Measurements from ENCODE around the gene COLEC12.
A peak's percentile ranks its signal among the peaks of the same experiment; 100 is the strongest.

Gene COLEC12

GRCh38 chr18:473802-474201 lies 26.7 kb downstream of the COLEC12 start:
- Histone ChIP-seq H3K9ac (ENCODE audit: low read length) (no peak overlapping the region), H3K4me3 (ENCODE audit: low read length) (no peak overlapping the region), H4K20me1 (ENCODE audit: insufficient read depth, low read length) (no peaks in the 10 kb centered on the region), H3K27ac (ENCODE audit: low read length) (no peak overlapping the region), H3K79me2 (ENCODE audit: low read length) (no peaks in the 10 kb centered on the region), H3K4me1 (ENCODE audit: low read length) (no peaks in the 10 kb centered on the region), H2AFZ (ENCODE audit: low read depth, low read length) (no peak overlapping the region), H3K4me2 (ENCODE audit: low read length) (no peak overlapping the region), H3K36me3 (replicated peaks; ENCODE audit: low read depth, low read length) (no peaks in the 10 kb centered on the region), H3K27me3 (ENCODE audit: low read depth, low read length) (peaks cover 19% of the 10 kb centered on the region), H3K9me3 (ENCODE audit: insufficient read depth, low read length) (no peaks in the 10 kb centered on the region)
- TF ChIP-seq EZH2phosphoT487 (IDR thresholded peaks at IDR 0.05; ENCODE audit: low read depth): no peak
- TF ChIP-seq CTCF (IDR thresholded peaks at IDR 0.05; ENCODE audit: low read depth, low read length): no peak

DNA sequence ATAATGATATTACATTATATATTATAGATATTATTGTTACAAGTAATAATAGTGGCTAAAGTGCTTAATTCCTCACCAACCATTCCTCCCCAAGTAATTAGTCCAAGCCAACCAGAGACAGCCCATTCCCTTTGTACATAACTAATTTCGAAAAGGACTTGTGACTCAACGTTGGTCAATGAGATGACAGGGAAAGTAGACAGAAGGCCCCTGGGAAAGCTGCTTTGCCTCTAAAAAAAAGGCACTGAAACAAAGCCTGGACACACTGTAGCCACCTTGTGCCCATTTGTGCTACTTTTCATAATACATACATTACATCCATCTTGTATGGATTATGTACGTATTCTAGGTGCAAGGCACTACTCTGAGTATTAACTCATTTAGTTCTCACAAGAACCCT lies 28.8 kb downstream of the COLEC12 start:
- Histone ChIP-seq H3K79me2 (ENCODE audit: low read length) (no peaks in the 10 kb centered on the region), H3K4me2 (ENCODE audit: low read length) (no peak overlapping the region), H3K4me3 (ENCODE audit: low read length) (no peak overlapping the region)

DNA sequence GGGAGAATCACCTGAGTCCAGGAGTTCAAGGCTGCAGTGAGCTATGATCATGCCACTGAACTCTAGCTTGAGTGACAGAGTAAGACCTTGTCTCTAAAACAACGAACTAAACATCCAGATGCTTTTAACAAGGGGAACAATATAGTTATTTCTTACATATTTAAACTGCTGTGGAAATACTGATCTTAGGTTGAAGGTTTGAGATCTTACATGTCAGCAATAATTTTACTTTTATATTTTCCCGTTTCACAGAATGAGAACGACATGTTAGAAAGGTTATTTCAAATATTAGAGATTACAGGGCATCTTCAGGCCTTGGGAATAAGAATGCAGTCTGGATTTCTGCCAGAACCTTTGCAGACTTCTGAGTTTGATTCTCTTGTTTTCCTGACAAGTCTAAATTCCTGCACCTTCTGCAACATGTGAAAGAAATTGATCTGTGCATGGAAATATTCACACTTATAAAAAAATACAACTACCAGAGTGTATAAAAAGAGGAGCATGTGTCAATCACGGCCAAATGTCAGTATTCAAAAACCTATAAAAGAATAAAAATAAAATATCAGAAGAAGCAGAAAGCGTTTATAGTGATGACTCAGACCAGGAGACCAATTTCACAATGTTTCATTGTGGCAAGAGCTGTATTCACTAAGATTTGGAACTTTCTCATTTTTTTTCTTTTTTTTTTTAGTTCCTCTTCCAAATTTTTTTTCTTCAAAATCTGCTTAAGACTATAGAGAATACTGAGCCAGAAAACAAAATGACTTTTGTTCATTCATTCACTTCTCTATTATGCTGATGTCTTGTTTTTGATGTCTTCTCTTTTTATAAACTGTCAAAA lies 29.6 kb downstream of the COLEC12 start:
- Histone ChIP-seq H3K79me2 (ENCODE audit: low read length) (no peaks in the 10 kb centered on the region), H3K4me3 (ENCODE audit: low read length) (no peak overlapping the region), H3K27ac (ENCODE audit: low read length) (no peak overlapping the region), H3K9ac (ENCODE audit: low read length) (no peak overlapping the region), H2AFZ (ENCODE audit: low read depth, low read length) (no peak overlapping the region), H3K36me3 (replicated peaks; ENCODE audit: low read depth, low read length) (no peaks in the 10 kb centered on the region), H3K9me3 (ENCODE audit: insufficient read depth, low read length) (no peaks in the 10 kb centered on the region), H3K4me1 (ENCODE audit: low read length) (no peaks in the 10 kb centered on the region), H3K4me2 (ENCODE audit: low read length) (no peak overlapping the region), H4K20me1 (ENCODE audit: insufficient read depth, low read length) (no peaks in the 10 kb centered on the region), H3K27me3 (ENCODE audit: low read depth, low read length) (peaks cover 35% of the 10 kb centered on the region)
- no peak for TF ChIP-seq CTCF (IDR thresholded peaks at IDR 0.05; ENCODE audit: low read depth, low read length)
- TF ChIP-seq EZH2phosphoT487 (IDR thresholded peaks at IDR 0.05; ENCODE audit: low read depth): no peak

More for the DNA sequence above, 28.8 kb downstream of the COLEC12 start:
- no peaks in the 10 kb centered on the region for H3K36me3 ChIP-seq (replicated peaks; ENCODE audit: low read depth, low read length)
- peaks cover 32% of the 10 kb centered on the region for H3K27me3 ChIP-seq (ENCODE audit: low read depth, low read length)
- H3K4me1 ChIP-seq (ENCODE audit: low read length): no peaks in the 10 kb centered on the region
- no peaks in the 10 kb centered on the region for H4K20me1 ChIP-seq (ENCODE audit: insufficient read depth, low read length)
- no peak overlapping the region for H2AFZ ChIP-seq (ENCODE audit: low read depth, low read length)
- no peak overlapping the region for H3K27ac ChIP-seq (ENCODE audit: low read length)
- H3K9ac ChIP-seq (ENCODE audit: low read length): no peak overlapping the region
- no peaks in the 10 kb centered on the region for H3K9me3 ChIP-seq (ENCODE audit: insufficient read depth, low read length)
- TF ChIP-seq EZH2phosphoT487 (IDR thresholded peaks at IDR 0.05; ENCODE audit: low read depth) (no peak), CTCF (IDR thresholded peaks at IDR 0.05; ENCODE audit: low read depth, low read length) (no peak)

DNA sequence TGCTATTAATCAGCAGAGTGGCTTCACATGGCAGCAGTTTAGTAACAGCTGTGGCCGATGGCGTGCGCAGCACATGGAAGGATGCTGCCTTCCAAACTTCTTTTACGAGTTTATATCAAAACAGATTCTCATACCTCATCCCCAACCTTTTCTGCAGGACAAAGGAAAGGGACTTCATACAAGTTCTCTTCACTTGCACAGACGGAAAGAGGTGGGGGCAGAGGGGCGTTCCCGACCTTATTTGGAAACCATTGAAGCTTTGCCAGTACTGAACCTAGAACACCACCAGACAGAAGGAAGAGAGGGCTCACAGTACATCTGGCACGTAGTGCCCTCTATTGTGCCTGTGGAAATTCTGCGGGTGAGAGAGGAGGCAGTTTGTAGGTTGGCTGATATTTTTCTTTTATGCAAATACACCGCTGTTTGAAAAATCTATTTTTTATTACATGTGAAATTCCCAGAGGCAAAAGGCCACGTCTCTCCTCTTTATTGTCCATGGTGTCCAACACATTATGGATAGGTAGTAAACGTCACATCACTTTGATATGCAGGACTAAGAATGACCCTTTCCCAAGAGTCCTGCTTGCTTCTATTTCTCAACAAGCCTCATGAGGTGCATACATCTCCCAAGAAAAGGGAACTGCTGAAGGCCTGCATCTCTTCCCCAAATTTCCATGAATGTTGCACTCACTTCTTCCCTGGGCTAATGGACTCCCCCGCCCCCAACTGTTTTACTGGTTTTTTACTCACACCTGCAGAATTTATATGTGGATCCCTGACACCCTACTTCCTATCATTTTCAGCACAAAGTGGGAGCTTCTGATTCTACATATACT lies 31.3 kb downstream of the COLEC12 start:
- no peaks in the 10 kb centered on the region for H3K9me3 ChIP-seq (ENCODE audit: insufficient read depth, low read length)
- H3K4me3 ChIP-seq (ENCODE audit: low read length): no peak overlapping the region
- no peak overlapping the region for H3K27ac ChIP-seq (ENCODE audit: low read length)
- H3K36me3 ChIP-seq (replicated peaks; ENCODE audit: low read depth, low read length): no peaks in the 10 kb centered on the region
- H3K79me2 ChIP-seq (ENCODE audit: low read length): no peaks in the 10 kb centered on the region
- no peak overlapping the region for H2AFZ ChIP-seq (ENCODE audit: low read depth, low read length)
- no peaks in the 10 kb centered on the region for H3K4me1 ChIP-seq (ENCODE audit: low read length)
- peaks cover 30% of the 10 kb centered on the region for H3K27me3 ChIP-seq (ENCODE audit: low read depth, low read length)
- TF ChIP-seq CTCF (IDR thresholded peaks at IDR 0.05; ENCODE audit: low read depth, low read length): peak; percentile 22; the same call in 1 of the 2 replicates
- TF ChIP-seq EZH2phosphoT487 (IDR thresholded peaks at IDR 0.05; ENCODE audit: low read depth): no peak
- no peak overlapping the region for H3K9ac ChIP-seq (ENCODE audit: low read length)
- H3K4me2 ChIP-seq (ENCODE audit: low read length): no peak overlapping the region
- no peaks in the 10 kb centered on the region for H4K20me1 ChIP-seq (ENCODE audit: insufficient read depth, low read length)

All from OCI-LY3 (cell line).